Nucleus accumbens (tissue), 56 donors: ENCODE measurements around the gene HBM.
A peak's percentile ranks its signal among the peaks of the same experiment; 100 is the strongest.
"Not testable (repeated sequence)": the region's sequence is repeated elsewhere in the genome, so short reads cannot be mapped to it uniquely, and the experiment has no call there.

Source experiments
- DNase-seq, 56 donors: peaks; one replicate each; lab custom pipeline; 2025; lab: John Stamatoyannopoulos, UW

Gene HBM

DNA sequence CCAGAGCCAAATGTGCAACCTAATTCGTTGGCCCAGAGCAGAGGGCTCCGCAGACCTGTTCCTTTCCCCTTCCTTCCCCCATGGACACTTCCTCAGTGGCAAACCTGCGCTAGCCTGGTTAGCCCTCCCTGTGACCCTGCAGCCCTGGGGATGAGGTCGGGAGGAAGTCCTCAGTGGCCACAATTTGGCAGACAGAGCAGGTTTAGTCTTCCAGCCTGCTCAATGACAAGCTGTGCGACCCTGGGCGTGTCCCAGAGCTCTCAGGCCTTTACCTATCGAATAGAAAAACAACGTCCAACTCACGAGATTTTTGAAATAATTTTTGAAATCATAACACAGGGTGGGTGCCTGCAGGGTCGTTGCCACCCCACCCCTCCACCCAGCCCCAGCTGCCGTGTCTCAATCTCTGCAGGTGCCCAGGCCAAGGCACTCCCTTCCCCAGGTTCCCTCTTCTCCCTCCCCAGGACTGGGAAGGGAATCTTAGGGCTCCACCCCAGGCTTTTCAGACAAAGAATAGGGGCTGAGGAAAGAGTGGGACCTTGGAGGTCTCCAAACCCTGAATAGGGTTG, 1.4 kb downstream of the HBM start:
- no peak for DNase-seq

DNA sequence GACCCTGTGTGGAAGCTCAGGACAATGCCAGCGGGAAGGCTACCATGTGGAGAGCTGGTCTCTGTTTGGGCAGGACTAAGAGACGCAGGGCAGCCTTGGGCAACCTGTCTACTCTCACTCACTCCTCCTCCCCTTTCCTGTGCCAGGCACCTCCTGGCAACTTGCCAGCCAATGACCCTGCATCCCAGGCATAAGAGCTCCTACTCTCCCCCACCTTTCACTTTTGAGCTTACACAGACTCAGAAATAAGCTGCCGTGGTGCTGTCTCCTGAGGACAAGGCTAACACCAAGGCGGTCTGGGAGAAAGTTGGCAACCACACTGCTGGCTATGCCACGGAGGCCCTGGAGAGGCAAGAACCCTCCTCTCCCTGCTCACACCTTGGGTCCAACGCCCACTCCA, 2.6 kb downstream of the HBM start:
- no peak for DNase-seq

DNA sequence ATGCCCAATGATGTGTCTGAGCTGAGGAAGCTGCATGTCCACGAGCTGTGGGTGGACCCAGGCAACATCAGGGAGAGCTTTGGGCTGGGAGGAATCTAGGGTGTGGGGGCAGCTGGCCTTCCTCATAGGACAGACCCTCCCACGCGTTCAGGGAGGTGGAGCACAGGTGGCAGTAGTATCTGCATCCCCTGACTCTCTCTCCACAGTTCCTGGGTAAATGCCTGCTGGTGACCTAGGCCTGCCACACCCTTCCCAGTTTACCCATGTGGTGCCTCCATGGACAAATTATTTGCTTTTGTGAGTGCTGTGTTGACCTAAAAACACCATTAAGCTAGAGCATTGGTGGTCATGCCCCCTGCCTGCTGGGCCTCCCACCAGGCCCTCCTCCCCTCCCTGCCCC, 3.2 kb downstream of the HBM start:
- peak in 1 of 56 donors; percentile 6 for DNase-seq

DNA sequence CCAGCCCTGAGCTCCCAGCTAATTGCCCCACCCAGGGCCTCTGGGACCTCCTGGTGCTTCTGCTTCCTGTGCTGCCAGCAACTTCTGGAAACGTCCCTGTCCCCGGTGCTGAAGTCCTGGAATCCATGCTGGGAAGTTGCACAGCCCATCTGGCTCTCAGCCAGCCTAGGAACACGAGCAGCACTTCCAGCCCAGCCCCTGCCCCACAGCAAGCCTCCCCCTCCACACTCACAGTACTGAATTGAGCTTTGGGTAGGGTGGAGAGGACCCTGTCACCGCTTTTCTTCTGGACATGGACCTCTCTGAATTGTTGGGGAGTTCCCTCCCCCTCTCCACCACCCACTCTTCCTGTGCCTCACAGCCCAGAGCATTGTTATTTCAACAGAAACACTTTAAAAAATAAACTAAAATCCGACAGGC, 4.3 kb downstream of the HBM start:
- peak in 1 of 56 donors; percentile 4 for DNase-seq

DNA sequence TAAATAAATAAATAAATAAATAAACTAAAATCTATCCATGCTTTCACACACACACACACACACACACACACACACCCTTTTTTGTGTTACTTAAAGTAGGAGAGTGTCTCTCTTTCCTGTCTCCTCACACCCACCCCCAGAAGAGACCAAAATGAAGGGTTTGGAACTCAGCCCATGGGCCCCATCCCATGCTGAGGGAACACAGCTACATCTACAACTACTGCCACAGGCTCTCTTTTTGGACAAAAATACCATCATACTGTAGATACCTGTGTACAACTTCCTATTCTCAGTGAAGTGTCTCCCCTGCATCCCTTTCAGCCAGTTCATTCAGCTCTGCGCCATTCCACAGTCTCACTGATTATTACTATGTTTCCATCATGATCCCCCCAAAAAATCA, 5.0 kb downstream of the HBM start:
- no peak for DNase-seq

DNA sequence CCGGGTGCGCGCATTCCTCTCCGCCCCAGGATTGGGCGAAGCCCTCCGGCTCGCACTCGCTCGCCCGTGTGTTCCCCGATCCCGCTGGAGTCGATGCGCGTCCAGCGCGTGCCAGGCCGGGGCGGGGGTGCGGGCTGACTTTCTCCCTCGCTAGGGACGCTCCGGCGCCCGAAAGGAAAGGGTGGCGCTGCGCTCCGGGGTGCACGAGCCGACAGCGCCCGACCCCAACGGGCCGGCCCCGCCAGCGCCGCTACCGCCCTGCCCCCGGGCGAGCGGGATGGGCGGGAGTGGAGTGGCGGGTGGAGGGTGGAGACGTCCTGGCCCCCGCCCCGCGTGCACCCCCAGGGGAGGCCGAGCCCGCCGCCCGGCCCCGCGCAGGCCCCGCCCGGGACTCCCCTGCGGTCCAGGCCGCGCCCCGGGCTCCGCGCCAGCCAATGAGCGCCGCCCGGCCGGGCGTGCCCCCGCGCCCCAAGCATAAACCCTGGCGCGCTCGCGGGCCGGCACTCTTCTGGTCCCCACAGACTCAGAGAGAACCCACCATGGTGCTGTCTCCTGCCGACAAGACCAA, 6.7 kb downstream of the HBM start, which contains the start of gene HBA2:
Gene HBA2 (plus strand): TSS at position 503 of the 568 bp plus-strand sequence. CDS start 37 bp downstream, at position 540.
- DNase-seq, result not testable (repeated sequence)

DNA sequence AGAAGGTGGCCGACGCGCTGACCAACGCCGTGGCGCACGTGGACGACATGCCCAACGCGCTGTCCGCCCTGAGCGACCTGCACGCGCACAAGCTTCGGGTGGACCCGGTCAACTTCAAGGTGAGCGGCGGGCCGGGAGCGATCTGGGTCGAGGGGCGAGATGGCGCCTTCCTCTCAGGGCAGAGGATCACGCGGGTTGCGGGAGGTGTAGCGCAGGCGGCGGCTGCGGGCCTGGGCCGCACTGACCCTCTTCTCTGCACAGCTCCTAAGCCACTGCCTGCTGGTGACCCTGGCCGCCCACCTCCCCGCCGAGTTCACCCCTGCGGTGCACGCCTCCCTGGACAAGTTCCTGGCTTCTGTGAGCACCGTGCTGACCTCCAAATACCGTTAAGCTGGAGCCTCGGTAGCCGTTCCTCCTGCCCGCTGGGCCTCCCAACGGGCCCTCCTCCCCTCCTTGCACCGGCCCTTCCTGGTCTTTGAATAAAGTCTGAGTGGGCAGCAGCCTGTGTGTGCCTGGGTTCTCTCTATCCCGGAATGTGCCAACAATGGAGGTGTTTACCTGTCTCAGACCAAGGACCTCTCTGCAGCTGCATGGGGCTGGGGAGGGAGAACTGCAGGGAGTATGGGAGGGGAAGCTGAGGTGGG, 7.6 kb downstream of the HBM start:
- not testable (repeated sequence) for DNase-seq

DNA sequence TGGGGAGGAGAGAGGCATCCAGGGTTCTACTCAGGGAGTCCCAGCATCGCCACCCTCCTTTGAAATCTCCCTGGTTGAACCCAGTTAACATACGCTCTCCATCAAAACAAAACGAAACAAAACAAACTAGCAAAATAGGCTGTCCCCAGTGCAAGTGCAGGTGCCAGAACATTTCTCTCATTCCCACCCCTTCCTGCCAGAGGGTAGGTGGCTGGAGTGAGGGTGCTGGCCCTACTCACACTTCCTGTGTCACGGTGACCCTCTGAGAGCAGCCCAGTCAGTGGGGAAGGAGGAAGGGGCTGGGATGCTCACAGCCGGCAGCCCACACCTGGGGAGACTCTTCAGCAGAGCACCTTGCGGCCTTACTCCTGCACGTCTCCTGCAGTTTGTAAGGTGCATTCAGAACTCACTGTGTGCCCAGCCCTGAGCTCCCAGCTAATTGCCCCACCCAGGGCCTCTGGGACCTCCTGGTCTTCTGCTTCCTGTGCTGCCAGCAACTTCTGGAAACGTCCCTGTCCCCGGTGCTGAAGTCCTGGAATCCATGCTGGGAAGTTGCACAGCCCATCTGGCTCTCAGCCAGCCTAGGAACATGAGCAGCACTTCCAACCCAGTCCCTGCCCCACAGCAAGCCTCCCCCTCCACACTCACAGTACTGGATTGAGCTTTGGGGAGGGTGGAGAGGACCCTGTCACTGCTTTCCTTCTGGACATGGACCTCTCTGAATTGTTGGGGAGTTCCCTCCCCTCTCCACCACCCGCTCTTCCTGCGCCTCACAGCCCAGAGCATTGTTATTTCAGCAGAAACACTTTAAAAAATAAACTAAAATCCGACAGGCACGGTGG, 8.4 kb downstream of the HBM start:
- not testable (repeated sequence) for DNase-seq

DNA sequence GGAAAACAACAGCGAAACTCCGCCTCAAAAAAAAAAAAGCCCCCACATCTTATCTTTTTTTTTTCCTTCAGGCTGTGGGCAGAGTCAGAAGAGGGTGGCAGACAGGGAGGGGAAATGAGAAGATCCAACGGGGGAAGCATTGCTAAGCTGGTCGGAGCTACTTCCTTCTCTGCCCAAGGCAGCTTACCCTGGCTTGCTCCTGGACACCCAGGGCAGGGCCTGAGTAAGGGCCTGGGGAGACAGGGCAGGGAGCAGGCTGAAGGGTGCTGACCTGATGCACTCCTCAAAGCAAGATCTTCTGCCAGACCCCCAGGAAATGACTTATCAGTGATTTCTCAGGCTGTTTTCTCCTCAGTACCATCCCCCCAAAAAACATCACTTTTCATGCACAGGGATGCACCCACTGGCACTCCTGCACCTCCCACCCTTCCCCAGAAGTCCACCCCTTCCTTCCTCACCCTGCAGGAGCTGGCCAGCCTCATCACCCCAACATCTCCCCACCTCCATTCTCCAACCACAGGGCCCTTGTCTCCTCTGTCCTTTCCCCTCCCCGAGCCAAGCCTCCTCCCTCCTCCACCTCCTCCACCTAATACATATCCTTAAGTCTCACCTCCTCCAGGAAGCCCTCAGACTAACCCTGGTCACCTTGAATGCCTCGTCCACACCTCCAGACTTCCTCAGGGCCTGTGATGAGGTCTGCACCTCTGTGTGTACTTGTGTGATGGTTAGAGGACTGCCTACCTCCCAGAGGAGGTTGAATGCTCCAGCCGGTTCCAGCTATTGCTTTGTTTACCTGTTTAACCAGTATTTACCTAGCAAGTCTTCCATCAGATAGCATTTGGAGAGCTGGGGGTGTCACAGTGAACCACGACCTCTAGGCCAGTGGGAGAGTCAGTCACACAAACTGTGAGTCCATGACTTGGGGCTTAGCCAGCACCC, 9.5 kb downstream of the HBM start:
- DNase-seq, result no peak

DNA sequence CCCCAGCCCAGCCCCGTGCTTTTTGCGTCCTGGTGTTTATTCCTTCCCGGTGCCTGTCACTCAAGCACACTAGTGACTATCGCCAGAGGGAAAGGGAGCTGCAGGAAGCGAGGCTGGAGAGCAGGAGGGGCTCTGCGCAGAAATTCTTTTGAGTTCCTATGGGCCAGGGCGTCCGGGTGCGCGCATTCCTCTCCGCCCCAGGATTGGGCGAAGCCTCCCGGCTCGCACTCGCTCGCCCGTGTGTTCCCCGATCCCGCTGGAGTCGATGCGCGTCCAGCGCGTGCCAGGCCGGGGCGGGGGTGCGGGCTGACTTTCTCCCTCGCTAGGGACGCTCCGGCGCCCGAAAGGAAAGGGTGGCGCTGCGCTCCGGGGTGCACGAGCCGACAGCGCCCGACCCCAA, 10.2 kb downstream of the HBM start:
- not testable (repeated sequence) for DNase-seq

DNA sequence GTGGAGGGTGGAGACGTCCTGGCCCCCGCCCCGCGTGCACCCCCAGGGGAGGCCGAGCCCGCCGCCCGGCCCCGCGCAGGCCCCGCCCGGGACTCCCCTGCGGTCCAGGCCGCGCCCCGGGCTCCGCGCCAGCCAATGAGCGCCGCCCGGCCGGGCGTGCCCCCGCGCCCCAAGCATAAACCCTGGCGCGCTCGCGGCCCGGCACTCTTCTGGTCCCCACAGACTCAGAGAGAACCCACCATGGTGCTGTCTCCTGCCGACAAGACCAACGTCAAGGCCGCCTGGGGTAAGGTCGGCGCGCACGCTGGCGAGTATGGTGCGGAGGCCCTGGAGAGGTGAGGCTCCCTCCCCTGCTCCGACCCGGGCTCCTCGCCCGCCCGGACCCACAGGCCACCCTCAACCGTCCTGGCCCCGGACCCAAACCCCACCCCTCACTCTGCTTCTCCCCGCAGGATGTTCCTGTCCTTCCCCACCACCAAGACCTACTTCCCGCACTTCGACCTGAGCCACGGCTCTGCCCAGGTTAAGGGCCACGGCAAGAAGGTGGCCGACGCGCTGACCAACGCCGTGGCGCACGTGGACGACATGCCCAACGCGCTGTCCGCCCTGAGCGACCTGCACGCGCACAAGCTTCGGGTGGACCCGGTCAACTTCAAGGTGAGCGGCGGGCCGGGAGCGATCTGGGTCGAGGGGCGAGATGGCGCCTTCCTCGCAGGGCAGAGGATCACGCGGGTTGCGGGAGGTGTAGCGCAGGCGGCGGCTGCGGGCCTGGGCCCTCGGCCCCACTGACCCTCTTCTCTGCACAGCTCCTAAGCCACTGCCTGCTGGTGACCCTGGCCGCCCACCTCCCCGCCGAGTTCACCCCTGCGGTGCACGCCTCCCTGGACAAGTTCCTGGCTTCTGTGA, 11.0 kb downstream of the HBM start, which contains the start of gene HBA1:
Gene HBA1 (plus strand): TSS at position 204 of the 906 bp plus-strand sequence. CDS start 37 bp downstream, at position 241.
- DNase-seq, result not testable (repeated sequence)

DNA sequence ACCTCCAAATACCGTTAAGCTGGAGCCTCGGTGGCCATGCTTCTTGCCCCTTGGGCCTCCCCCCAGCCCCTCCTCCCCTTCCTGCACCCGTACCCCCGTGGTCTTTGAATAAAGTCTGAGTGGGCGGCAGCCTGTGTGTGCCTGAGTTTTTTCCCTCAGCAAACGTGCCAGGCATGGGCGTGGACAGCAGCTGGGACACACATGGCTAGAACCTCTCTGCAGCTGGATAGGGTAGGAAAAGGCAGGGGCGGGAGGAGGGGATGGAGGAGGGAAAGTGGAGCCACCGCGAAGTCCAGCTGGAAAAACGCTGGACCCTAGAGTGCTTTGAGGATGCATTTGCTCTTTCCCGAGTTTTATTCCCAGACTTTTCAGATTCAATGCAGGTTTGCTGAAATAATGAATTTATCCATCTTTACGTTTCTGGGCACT, 11.6 kb downstream of the HBM start:
- no peak for DNase-seq

DNA sequence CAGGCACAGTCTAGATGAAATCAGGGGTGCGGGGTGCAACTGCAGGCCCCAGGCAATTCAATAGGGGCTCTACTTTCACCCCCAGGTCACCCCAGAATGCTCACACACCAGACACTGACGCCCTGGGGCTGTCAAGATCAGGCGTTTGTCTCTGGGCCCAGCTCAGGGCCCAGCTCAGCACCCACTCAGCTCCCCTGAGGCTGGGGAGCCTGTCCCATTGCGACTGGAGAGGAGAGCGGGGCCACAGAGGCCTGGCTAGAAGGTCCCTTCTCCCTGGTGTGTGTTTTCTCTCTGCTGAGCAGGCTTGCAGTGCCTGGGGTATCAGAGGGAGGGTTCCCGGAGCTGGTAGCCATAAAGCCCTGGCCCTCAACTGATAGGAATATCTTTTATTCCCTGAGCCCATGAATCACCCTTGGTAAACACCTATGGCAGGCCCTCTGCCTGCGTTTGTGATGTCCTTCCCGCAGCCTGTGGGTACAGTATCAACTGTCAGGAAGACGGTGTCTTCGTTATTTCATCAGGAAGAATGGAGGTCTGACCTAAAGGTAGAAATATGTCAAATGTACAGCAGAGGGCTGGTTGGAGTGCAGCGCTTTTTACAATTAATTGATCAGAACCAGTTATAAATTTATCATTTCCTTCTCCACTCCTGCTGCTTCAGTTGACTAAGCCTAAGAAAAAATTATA, 12.3 kb downstream of the HBM start:
- DNase-seq, result no peak

DNA sequence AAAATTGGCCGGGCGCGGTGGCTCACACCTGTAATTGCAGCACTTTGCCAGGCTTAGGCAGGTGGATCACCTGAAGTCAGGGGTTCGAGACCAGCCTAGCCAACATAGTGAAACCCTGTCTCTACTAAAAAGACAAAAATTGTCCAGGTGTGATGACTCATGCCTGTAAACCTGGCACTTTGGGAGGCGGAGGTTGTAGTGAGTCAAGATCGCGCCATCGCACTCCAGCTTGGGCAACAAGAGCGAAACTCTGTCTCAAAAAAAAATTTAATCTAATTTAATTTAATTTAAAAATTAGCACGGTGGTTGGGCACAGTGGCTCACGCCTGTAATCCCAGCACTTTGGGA, 12.9 kb downstream of the HBM start:
- DNase-seq, result no peak

DNA sequence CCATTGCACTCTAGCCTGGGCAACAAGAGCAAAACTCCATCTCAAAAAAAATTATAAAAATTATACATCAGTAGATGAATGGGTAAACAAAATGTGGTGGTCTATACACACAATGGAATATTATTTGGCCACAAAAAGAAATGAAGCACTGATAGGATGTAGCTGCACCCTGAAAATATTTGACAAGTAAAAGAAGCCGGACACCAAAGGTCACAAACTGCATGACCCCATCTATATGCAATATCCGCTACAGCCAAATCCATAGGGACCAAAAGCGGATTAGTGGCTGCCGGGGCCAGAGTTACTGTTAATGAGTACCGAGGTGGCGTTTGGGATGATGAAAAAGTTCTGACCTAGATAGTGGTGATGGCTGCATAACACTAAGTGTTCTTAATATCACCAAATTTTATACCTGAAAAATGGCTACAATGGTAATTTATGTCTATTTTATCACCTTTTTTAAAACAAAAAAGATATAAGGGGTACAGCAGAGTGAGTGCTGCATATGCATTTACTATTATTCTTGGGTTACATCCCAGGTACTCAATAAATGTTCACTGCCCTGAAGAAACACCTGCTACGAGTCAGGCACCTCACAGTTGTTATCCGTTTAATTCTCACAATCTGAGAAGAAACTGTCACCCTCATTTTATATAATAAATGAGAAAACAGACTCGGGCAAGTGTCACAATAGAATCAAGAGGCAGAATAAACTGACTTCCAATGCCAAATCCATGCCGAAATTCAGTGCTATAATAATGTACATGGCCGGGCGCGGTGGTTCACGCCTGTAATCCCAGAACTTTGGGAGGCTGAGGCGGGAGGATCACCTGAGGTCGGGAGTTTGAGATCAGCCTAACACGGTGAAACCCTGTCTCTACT, 13.7 kb downstream of the HBM start:
- no peak for DNase-seq

DNA sequence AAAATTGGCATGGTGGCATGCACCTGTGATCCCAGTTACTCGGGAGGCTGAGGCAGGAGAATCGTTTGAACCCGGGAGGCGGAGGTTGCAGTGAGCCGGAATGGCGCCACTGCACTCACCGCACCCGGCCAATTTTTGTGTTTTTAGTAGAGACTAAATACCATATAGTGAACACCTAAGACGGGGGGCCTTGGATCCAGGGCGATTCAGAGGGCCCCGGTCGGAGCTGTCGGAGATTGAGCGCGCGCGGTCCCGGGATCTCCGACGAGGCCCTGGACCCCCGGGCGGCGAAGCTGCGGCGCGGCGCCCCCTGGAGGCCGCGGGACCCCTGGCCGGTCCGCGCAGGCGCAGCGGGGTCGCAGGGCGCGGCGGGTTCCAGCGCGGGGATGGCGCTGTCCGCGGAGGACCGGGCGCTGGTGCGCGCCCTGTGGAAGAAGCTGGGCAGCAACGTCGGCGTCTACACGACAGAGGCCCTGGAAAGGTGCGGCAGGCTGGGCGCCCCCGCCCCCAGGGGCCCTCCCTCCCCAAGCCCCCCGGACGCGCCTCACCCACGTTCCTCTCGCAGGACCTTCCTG, 14.4 kb downstream of the HBM start, which contains the start of gene HBQ1:
Gene HBQ1 (plus strand): TSS at position 359 of the 575 bp plus-strand sequence. CDS start 28 bp downstream, at position 387.
- DNase-seq, result peak in 3 of 56 donors; percentile 9 to 27 (median 16)
